PFSK-1 (cell line): ENCODE data around the gene LINC01488.

Experiments
- FOXP2 ChIP-seq: optimal IDR thresholded peaks from 2 replicates; pipeline ENCODE3; 2011; ENCODE audit warnings: borderline replicate concordance, control low read depth, inconsistent platforms; ENCODE audit not compliant: insufficient read depth; ENCODE audit errors: extremely low read length, extremely low read depth
- POLR2AphosphoS5 ChIP-seq: IDR thresholded peaks from 2 replicates; pipeline ENCODE4 v1.6.1; 2012; ENCODE audit warnings: low read depth, mild to moderate bottlenecking, control low read depth, low read length, moderate library complexity
- SIN3A ChIP-seq: IDR thresholded peaks from 2 replicates; pipeline ENCODE4 v1.6.1; 2012; ENCODE audit warnings: mild to moderate bottlenecking, low read length, moderate library complexity, borderline replicate concordance; ENCODE audit not compliant: insufficient read depth
- TAF1 ChIP-seq: IDR thresholded peaks from 2 replicates; pipeline ENCODE4 v1.6.1; 2012; ENCODE audit warnings: low read length, control low read depth, borderline replicate concordance; ENCODE audit not compliant: insufficient read depth
- TF ChIP-seq, protein P1 (sequence below), 2 experiments: IDR thresholded peaks; 2 replicates each; pipeline versions ENCODE4 v1.6.1 to v1.8.0; 2011 to 2012; ENCODE audit warnings: low read depth in 2 of 2, low read length in 2 of 2, control low read depth in 1 of 2, inconsistent platforms in 1 of 2, mild to moderate bottlenecking in 1 of 2, moderate library complexity in 1 of 2; ENCODE audit not compliant: insufficient read depth in 1 of 2

Gene LINC01488

DNA sequence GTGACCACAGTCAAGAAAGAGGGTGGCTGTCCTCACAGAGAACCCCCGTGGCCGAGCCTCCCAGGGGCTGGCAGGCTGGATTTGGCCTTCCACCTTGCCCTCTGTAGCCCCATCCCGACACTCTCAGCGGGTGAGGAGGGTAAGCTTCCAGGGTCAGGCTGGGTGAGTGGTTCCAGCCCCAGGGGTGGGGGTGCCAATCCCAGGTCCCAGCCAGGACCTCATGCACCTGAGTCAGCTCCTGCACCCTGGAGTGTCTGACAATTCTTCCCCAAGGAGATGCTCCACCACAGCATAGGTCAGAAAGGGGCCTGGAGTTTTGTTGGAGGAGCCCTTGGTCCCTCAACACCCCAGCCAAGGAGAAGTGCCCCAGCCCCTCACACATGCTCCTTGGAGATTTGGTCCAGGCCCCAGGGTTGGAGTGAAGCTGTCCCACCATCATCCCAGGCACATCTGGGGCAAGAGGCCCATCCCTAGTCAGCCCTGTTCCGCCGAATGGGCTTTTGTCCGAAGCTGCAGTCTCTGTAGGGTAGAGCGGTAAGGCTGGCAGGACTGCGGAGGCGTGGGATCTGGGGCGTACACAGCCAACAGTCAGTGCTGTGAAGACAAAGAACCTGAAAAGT, 8.4 kb downstream of the LINC01488 start:
- TF ChIP-seq FOXP2 = no peak
- no peak for TF ChIP-seq SIN3A
- TF ChIP-seq, protein P1, sequence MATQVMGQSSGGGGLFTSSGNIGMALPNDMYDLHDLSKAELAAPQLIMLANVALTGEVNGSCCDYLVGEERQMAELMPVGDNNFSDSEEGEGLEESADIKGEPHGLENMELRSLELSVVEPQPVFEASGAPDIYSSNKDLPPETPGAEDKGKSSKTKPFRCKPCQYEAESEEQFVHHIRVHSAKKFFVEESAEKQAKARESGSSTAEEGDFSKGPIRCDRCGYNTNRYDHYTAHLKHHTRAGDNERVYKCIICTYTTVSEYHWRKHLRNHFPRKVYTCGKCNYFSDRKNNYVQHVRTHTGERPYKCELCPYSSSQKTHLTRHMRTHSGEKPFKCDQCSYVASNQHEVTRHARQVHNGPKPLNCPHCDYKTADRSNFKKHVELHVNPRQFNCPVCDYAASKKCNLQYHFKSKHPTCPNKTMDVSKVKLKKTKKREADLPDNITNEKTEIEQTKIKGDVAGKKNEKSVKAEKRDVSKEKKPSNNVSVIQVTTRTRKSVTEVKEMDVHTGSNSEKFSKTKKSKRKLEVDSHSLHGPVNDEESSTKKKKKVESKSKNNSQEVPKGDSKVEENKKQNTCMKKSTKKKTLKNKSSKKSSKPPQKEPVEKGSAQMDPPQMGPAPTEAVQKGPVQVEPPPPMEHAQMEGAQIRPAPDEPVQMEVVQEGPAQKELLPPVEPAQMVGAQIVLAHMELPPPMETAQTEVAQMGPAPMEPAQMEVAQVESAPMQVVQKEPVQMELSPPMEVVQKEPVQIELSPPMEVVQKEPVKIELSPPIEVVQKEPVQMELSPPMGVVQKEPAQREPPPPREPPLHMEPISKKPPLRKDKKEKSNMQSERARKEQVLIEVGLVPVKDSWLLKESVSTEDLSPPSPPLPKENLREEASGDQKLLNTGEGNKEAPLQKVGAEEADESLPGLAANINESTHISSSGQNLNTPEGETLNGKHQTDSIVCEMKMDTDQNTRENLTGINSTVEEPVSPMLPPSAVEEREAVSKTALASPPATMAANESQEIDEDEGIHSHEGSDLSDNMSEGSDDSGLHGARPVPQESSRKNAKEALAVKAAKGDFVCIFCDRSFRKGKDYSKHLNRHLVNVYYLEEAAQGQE (IDR thresholded peaks at IDR 0.05; ENCODE audit: insufficient read depth in 1 of 2, low read depth in 2 of 2, low read length in 2 of 2) = no peak
- no peak for TF ChIP-seq TAF1
- no peak for TF ChIP-seq POLR2AphosphoS5

- TF ChIP-seq POLR2AphosphoS5 (no peak), FOXP2 (no peak), TAF1 (no peak)
- TF ChIP-seq, protein P1 (IDR thresholded peaks at IDR 0.05; ENCODE audit: insufficient read depth in 1 of 2, low read depth in 2 of 2, low read length in 2 of 2) = no peak
These were observed 9.1 kb downstream of the LINC01488 start for GRCh38 chr11:69490516-69490915.

GRCh38 chr11:69491071-69492031, 9.9 kb downstream of the LINC01488 start:
- TF ChIP-seq POLR2AphosphoS5 (no peak), TAF1 (no peak), SIN3A (no peak), FOXP2 (no peak)
- TF ChIP-seq, protein P1 (IDR thresholded peaks at IDR 0.05; ENCODE audit: insufficient read depth in 1 of 2, low read depth in 2 of 2, low read length in 2 of 2) = no peak

- TF ChIP-seq TAF1 = no peak
- TF ChIP-seq SIN3A = no peak
- no peak for TF ChIP-seq FOXP2
- no peak for TF ChIP-seq POLR2AphosphoS5
- TF ChIP-seq, protein P1 (IDR thresholded peaks at IDR 0.05; ENCODE audit: insufficient read depth in 1 of 2, low read depth in 2 of 2, low read length in 2 of 2) = no peak
These were observed 10.9 kb downstream of the LINC01488 start for GRCh38 chr11:69492201-69492991.
